Left ventricle myocardium inferior (tissue), 1 donor: ENCODE data around the gene GPER1. TPM values are rescaled to one million over a fixed set of nuclear protein-coding genes. Genes with fewer than 3 reads are reported as not detected.

Experiments
- DNase-seq: peaks from one replicate; pipeline ENCODE4 v3.0.0-alpha.2; 2020
- H3K27ac ChIP-seq: fragments of 200-600 bp; replicated peaks from 2 replicates; pipeline ENCODE4 v1.8.0; 2021
- H3K27me3 ChIP-seq: fragments of 200-600 bp; 2 replicates; pipeline ENCODE4 v1.8.0; 2021; ENCODE audit warnings: low read depth
- H3K36me3 ChIP-seq: fragments of 200-600 bp; 2 replicates; pipeline ENCODE4 v1.8.0; 2021
- H3K4me1 ChIP-seq: fragments of 200-600 bp; 2 replicates; pipeline ENCODE4 v1.8.0; 2021
- H3K4me3 ChIP-seq: fragments of 200-600 bp; 2 replicates; pipeline ENCODE4 v1.8.0; 2021; ENCODE audit warnings: mild to moderate bottlenecking, moderate library complexity
- H3K9me3 ChIP-seq: fragments of 200-600 bp; replicated peaks from 2 replicates; pipeline ENCODE4 v1.8.0; 2021
- intact Hi-C: fragments of 100-400 bp; cut with micrococcal nuclease; formaldehyde crosslinking; loops from one replicate; pipeline ENCODE4 v1.11.0; 2022
- total RNA-seq: library from RNA; stranded (reverse); fragmentation: NEBNext Ultra II Directional; extraction: Animal tissue kit (Norgen Biotek cat#: 25700); gene quantifications from one replicate; pipeline ENCODE4 v1.2.1, GENCODE V29; 2021
- TF ChIP-seq, protein P1 (sequence below): fragments of 200-600 bp; IDR thresholded peaks from 2 replicates; pipeline ENCODE4 v1.8.0; 2021; ENCODE audit warnings: antibody characterized with exemption, mild to moderate bottlenecking, borderline replicate concordance
- donor health status: DM: no; HTN: yes; CAD: no; lungs with severe emphysema.

Gene GPER1
- total RNA-seq, 1 donor from 2014 or later: 3.0 TPM

DNA sequence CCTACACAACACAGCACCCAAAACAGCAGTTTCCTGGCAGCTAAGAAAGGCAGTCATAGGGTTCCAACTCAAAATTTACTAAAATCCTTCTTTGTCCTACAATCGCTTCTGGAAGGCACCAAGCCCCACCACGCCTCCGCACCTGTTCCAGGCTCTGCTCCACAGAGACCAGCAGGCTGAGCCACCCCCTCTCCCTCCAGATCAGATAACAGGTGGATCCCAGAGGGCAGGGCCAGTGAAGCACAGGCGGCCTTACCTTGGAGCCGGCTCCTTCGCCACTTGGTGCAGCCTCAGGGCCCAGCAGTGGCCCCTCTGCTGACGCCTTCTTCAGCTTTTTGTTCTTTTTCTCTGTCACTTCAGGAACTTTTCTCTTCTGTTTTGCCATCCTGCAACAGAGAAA lies 39.1 kb downstream of the GPER1 start:
- TF ChIP-seq, protein P1, sequence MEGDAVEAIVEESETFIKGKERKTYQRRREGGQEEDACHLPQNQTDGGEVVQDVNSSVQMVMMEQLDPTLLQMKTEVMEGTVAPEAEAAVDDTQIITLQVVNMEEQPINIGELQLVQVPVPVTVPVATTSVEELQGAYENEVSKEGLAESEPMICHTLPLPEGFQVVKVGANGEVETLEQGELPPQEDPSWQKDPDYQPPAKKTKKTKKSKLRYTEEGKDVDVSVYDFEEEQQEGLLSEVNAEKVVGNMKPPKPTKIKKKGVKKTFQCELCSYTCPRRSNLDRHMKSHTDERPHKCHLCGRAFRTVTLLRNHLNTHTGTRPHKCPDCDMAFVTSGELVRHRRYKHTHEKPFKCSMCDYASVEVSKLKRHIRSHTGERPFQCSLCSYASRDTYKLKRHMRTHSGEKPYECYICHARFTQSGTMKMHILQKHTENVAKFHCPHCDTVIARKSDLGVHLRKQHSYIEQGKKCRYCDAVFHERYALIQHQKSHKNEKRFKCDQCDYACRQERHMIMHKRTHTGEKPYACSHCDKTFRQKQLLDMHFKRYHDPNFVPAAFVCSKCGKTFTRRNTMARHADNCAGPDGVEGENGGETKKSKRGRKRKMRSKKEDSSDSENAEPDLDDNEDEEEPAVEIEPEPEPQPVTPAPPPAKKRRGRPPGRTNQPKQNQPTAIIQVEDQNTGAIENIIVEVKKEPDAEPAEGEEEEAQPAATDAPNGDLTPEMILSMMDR: no peak
- H3K9me3 ChIP-seq: peaks cover 5% of the 10 kb centered on the region
- peaks cover 23% of the 10 kb centered on the region for H3K36me3 ChIP-seq
- H3K27ac ChIP-seq: no peak overlapping the region
- intact Hi-C loops: no loop called here
- peaks cover 23% of the 10 kb centered on the region for H3K4me1 ChIP-seq
- no peak for DNase-seq
- H3K27me3 ChIP-seq: no peaks in the 10 kb centered on the region
- no peak overlapping the region for H3K4me3 ChIP-seq

DNA sequence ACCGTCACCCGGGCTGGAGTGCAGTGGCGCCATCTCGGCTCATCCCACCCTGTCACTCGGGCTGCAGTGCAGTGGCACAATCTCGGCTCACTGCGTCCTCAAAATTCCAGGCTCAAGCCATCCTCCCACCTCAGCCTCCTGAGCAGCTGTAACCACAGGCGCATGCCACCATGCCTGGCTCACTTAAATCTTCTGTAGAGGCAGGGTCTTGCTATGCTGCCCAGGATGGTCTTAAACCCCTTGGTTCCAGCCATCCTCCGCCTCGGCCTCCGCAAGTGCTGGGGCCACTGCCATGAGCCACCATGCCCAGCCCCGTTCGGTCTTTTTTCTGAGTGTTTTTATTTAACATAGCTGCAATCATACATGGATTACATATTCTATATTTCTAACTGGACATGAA lies 41.5 kb downstream of the GPER1 start:
- H3K36me3 ChIP-seq: peaks cover 27% of the 10 kb centered on the region
- no peak for DNase-seq

DNA sequence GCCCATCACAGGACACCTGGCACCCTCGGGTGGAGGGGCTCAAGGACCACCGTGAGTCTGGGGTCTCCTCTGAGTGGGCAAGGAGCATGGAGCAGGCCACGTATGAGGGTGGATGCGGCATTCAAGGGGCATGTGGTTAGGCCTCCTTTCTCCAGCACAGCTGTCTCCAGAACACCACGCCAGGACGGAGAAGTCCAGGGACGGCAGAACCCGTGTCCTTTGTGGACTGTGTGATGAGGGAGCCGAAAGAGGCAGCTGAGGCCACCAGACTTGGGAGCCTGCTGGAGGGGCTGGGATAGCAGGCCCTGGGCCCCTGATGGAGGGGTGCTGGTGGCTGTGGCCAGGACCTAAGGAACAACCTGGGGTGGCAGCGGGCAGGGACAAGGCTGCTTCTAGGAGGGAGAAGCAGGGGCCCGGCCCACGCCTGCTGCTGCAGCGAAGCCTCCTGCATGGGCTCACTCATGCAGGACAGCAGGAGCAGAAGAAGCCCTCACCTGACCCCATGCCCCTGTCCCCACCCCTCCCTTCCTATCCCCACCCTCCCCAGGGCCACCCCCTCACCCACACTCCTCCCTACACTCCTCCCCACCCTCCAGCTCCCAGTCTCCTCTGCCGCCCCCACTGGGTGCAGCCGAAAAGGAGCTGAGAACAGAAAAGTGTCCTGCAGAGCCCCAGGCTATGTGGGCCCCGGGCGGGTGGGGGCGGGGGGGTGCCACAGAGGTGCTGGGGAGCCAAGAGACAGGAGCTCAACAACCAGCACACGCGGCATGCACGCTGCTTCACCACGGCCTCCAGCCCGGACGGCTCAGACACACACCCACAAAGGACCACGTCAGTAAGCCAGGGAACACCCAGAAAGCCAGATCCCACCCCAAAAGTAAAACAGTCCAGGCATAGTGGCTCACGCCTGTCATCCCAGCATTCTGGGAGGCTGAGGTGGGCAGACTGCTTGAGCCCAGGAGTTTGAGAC lies 42.4 kb downstream of the GPER1 start:
- peaks cover 4% of the 10 kb centered on the region for H3K4me1 ChIP-seq
- TF ChIP-seq, protein P1: no peak
- no peak for DNase-seq
- peaks cover 27% of the 10 kb centered on the region for H3K36me3 ChIP-seq
- intact Hi-C loops: no loop called here
- peaks cover 9% of the 10 kb centered on the region for H3K9me3 ChIP-seq
- no peaks in the 10 kb centered on the region for H3K27me3 ChIP-seq
- no peak overlapping the region for H3K4me3 ChIP-seq
- no peak overlapping the region for H3K27ac ChIP-seq

More for the DNA sequence above, 41.5 kb downstream of the GPER1 start:
- intact Hi-C loops: no loop called here
- Histone ChIP-seq H3K27ac (no peak overlapping the region), H3K4me1 (peaks cover 7% of the 10 kb centered on the region), H3K9me3 (peaks cover 9% of the 10 kb centered on the region), H3K4me3 (no peak overlapping the region), H3K27me3 (no peaks in the 10 kb centered on the region)
- TF ChIP-seq, protein P1: no peak

DNA sequence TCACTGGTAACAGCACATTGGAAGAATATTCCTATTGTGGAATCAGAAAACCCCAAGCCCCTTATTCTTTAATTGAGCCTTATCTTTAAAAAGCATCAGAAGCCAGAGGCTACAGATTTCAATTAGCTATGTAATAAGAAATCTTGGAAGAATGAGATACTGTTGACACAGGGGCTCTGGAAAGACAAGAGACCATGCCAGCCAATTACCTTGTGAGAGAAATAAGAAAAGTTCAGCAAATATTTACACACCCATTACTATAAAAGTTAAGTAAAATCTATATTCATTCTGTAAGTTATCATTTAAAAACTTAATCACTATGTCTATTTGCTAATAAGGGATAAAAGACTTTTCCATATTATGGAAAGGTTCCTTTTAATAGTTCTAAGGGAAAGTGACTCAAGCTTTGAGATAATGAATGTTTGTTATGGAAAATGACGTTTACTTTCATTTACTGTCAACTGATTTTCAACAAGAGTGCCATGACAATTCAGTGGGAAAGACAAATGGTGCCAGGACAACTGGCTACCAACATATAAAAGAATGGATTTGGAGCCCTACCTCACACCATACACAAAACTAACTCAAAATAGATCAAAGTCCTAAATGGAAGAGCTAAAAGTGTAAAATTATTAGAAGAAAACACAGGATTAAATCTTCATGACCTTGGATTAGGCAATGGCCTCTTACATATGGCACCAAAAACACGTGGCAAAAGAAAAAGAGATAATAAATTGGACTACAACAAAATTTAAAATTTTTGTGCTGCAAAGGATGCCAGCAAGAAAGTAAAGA lies 43.8 kb downstream of the GPER1 start:
- H3K36me3 ChIP-seq: peaks cover 18% of the 10 kb centered on the region
- no peak overlapping the region for H3K4me3 ChIP-seq
- no peaks in the 10 kb centered on the region for H3K27me3 ChIP-seq
- intact Hi-C loops: no loop called here
- H3K27ac ChIP-seq: no peak overlapping the region
- H3K9me3 ChIP-seq: peaks cover 9% of the 10 kb centered on the region
- TF ChIP-seq, protein P1: no peak
- no peak for DNase-seq
- H3K4me1 ChIP-seq: peaks cover 7% of the 10 kb centered on the region

DNA sequence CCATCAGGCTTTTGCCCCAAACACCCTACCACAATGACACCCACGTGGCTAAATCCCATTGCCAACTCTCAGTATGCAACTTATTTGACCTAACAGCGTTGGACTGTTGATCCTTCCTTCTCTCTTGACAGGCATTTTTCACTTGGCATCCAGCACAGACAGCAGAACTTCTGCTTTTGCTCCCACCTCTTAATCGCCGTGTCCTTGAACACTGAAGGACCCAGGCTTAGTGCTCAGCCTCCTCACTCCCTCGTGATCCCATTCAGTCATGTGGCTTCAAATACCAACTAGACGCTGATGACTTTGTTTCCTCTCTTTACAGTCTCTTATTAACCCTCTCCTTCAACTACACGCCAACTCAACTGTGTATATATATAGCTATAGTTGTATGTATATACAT lies 47.0 kb downstream of the GPER1 start:
- TF ChIP-seq, protein P1: no peak
- Histone ChIP-seq H3K4me3 (no peak overlapping the region), H3K27ac (peak overlapping the region; percentile 33), H3K27me3 (no peaks in the 10 kb centered on the region), H3K4me1 (peaks cover 26% of the 10 kb centered on the region), H3K9me3 (peaks cover 9% of the 10 kb centered on the region), H3K36me3 (peaks cover 7% of the 10 kb centered on the region)
- intact Hi-C loops: no loop called here
- no peak for DNase-seq
